CD4-positive, alpha-beta T cell (primary cell): ENCODE data around the gene ATPAF2. TPM values are rescaled to one million over a fixed set of nuclear protein-coding genes. Genes with fewer than 3 reads are reported as not detected.

Experiments
- ATAC-seq: fragments of 200-7000 bp; cut with Tn5 transposase; one replicate; pipeline ENCODE4 v1.10.0; 2022; ENCODE audit warnings: mild to moderate bottlenecking; ENCODE audit not compliant: poor library complexity
- CTCF ChIA-PET: fragments of 350-600 bp; sonication (Branson Sonifier 250); formaldehyde crosslinking; loops from one replicate; lab custom pipeline; 2021; ENCODE audit warnings: antibody characterized with exemption, inconsistent platforms; lab: Charles Lee
- POLR2A ChIA-PET: fragments of 350-600 bp; sonication (Branson Sonifier 250); formaldehyde crosslinking; loops from one replicate; lab custom pipeline; 2021; ENCODE audit warnings: antibody characterized with exemption, inconsistent platforms; lab: Charles Lee
- DNase-seq, 14 experiments: peaks; one replicate each; pipeline ENCODE4 v3.0.0-alpha.2; 2013 to 2020; ENCODE audit warnings: mixed read lengths in 2 of 14
- H3K27ac ChIP-seq, 2 donors: one replicate each; pipeline versions ENCODE4 v1.5.1 to v1.7.0; 2013; ENCODE audit warnings: low read length in 2 of 2, low read depth in 1 of 2, mild to moderate bottlenecking in 1 of 2
- H3K27me3 ChIP-seq, 2 experiments: 1 replicate in 1 of 2; 2 replicates in 1 of 2; pipeline versions ENCODE4 v1.6.1 to v1.7.0; 2013; ENCODE audit warnings: low read length in 2 of 2, control low read depth in 1 of 2, mild to moderate bottlenecking in 1 of 2, moderate library complexity in 1 of 2; ENCODE audit not compliant: insufficient read depth in 2 of 2, control insufficient read depth in 1 of 2
- H3K36me3 ChIP-seq: one replicate; pipeline ENCODE4 v1.6.1; 2013; ENCODE audit warnings: low read length, control low read depth; ENCODE audit not compliant: insufficient read depth
- H3K4me1 ChIP-seq: one replicate; pipeline ENCODE4 v1.6.1; 2013; ENCODE audit warnings: low read length, control low read depth; ENCODE audit not compliant: insufficient read depth
- H3K4me3 ChIP-seq: one replicate; pipeline ENCODE4 v1.5.1; 2013; ENCODE audit warnings: mild to moderate bottlenecking, low read length, moderate library complexity
- H3K9me3 ChIP-seq, 2 experiments: 1 replicate in 1 of 2; 2 replicates in 1 of 2; pipeline versions ENCODE4 v1.6.1 to v1.7.0; 2013; ENCODE audit warnings: low read length in 2 of 2, mild to moderate bottlenecking in 2 of 2, control low read depth in 1 of 2, moderate library complexity in 1 of 2; ENCODE audit not compliant: control insufficient read depth in 1 of 2, insufficient read depth in 1 of 2
- H3K27ac Mint-ChIP-seq: one replicate; pipeline ENCODE4 v1.8.0; 2020; ENCODE audit warnings: mixed read lengths
- H3K27me3 Mint-ChIP-seq: one replicate; pipeline ENCODE4 v1.8.0; 2021; ENCODE audit warnings: mixed read lengths
- H3K36me3 Mint-ChIP-seq: one replicate; pipeline ENCODE4 v1.8.0; 2021; ENCODE audit warnings: low read depth, mixed read lengths
- H3K4me1 Mint-ChIP-seq: one replicate; pipeline ENCODE4 v1.8.0; 2021; ENCODE audit warnings: low read depth, mixed read lengths
- H3K4me3 Mint-ChIP-seq: one replicate; pipeline ENCODE4 v1.8.0; 2020; ENCODE audit warnings: mild to moderate bottlenecking, mixed read lengths
- H3K9me3 Mint-ChIP-seq: one replicate; pipeline ENCODE4 v1.8.0; 2020; ENCODE audit warnings: mixed read lengths
- intact Hi-C, 2 experiments: fragments of 100-400 bp; cut with DNase I in 1 of 2; cut with micrococcal nuclease in 1 of 2; formaldehyde crosslinking; loops; one replicate each; pipeline versions ENCODE4 v1.15.1 to v1.9.0; 2023 to 2025; cut with DNase I, micrococcal nuclease
- total RNA-seq, 174 experiments: library from RNA in 2 of 174; stranded (reverse) in 2 of 174; gene quantifications; one replicate each; pipeline ENCODE4 v1.2.3 and lab custom pipeline; 2021 to 2026
- TF ChIP-seq, protein P1 (sequence below): fragments of 200-600 bp; IDR thresholded peaks from one replicate; pipeline ENCODE4 v1.8.0; 2022; ENCODE audit warnings: antibody characterized with exemption, mild to moderate bottlenecking

ATPAF2 gene
- total RNA-seq, 2 experiments from 2014 or later = 20.8 to 21.9 TPM

DNA sequence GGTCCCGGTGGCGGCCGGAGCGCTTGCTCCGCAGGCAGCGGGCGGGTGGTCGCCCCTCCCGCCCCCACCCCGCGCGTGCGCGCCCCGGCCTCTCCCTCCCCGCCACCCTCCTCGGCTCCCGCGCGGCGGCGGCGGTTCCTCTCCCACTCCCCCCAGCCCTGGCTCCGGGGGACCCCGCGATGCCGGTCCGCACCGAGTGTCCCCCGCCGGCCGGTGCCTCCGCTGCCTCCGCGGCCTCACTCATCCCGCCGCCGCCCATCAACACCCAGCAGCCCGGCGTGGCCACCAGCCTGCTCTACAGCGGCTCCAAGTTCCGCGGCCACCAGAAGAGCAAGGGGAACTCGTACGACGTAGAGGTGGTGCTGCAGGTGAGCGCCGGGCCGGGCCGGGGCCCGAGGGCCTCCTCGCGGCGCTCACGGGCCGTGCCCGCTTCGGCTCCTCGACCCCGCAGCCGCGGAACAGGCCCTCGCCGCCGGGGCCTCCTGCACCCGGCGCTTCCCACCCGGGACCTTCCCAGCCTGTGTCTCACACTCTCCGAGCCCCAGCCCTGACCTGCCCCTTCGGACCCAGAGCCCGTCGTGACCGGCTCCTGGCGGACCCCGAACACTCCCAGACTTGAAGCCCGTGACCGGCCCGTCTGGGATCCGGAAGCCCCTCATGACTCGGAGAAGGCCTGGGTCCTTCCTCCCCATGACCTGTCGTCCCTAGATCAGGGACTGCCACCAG lies 730 bp upstream of the ATPAF2 start:
- CTCF ChIA-PET = no interaction called here
- no peaks in the 10 kb centered on the region for H3K27me3 Mint-ChIP-seq

DNA sequence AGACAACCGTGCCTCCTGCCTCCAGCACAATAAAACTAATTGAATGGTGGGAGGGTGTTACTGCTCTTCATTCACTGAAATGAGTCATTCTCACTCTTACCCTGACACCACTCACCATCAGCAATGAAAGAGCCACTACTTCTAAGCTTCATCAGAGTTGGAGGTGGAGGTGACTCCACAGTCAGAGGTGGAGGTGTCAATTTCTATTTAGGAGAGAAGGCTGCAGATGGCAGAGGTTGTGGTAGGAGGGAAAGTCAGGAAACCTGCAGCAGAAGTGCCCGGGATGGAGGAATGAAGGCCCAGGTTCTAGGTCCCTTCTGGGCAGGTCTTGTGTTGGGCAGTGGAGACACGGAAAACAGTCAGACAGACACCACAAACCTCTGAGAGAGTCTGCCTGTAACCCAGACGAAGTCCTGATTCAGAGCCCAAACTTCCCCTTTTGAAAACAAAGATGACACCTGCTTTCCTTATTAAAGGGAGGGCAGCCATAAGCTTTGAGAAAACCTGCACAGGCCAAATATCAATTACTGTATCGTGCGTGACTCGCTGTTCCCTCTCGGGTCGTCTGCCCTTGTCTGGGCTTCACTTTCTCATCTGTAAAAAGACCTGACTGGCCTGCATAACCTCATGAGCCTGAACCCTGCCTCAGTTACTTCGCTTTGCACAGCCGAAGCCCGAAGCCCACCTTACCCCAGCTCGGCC lies 668 bp downstream of the ATPAF2 start:
- Mint-ChIP-seq H3K4me3 (peak overlapping the region; percentile 100), H3K27ac (peak overlapping the region; percentile 91), H3K4me1 (peaks cover 59% of the 10 kb centered on the region), H3K9me3 (no peaks in the 10 kb centered on the region), H3K27me3 (no peaks in the 10 kb centered on the region), H3K36me3 (peaks cover 11% of the 10 kb centered on the region)
- H3K27me3 ChIP-seq = no peaks in the 10 kb centered on the region
- ChIA-PET POLR2A (interaction anchor here (0.6 to 2.8 kb wide), 2 partner anchors 11 to 66 kb away, joined by 3 to 8 read pairs; partner anchors contain the start of genes DRC3 and TOM1L2), CTCF (no interaction called here)
- H3K4me3 ChIP-seq = peak overlapping the region; percentile 93
- no peaks in the 10 kb centered on the region for H3K36me3 ChIP-seq
- peaks cover 40% of the 10 kb centered on the region for H3K4me1 ChIP-seq
- DNase-seq (peak in 4 of 14 experiments; percentile 15 to 67 (median 36)), ATAC-seq (no peak)
- no peaks in the 10 kb centered on the region for H3K9me3 ChIP-seq
- TF ChIP-seq, protein P1, sequence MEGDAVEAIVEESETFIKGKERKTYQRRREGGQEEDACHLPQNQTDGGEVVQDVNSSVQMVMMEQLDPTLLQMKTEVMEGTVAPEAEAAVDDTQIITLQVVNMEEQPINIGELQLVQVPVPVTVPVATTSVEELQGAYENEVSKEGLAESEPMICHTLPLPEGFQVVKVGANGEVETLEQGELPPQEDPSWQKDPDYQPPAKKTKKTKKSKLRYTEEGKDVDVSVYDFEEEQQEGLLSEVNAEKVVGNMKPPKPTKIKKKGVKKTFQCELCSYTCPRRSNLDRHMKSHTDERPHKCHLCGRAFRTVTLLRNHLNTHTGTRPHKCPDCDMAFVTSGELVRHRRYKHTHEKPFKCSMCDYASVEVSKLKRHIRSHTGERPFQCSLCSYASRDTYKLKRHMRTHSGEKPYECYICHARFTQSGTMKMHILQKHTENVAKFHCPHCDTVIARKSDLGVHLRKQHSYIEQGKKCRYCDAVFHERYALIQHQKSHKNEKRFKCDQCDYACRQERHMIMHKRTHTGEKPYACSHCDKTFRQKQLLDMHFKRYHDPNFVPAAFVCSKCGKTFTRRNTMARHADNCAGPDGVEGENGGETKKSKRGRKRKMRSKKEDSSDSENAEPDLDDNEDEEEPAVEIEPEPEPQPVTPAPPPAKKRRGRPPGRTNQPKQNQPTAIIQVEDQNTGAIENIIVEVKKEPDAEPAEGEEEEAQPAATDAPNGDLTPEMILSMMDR = no peak
- peak overlapping the region; percentile 72 to 74 for H3K27ac ChIP-seq
- intact Hi-C loops = loop anchor here (2.0 to 10.0 kb wide), 7 partner anchors 51 to 995 kb away; partner anchors contain the start of genes ALKBH5 (in 1 of the 2), DRC3 (in 1 of the 2), MED9 (in 1 of the 2) and MPRIP (in 1 of the 2)

More for the DNA sequence above, 730 bp upstream of the ATPAF2 start:
- Mint-ChIP-seq H3K4me1 (peaks cover 54% of the 10 kb centered on the region), H3K36me3 (peaks cover 11% of the 10 kb centered on the region), H3K27ac (peak overlapping the region; percentile 91), H3K9me3 (no peaks in the 10 kb centered on the region), H3K4me3 (peak overlapping the region; percentile 100)
- Histone ChIP-seq H3K27me3 (no peaks in the 10 kb centered on the region), H3K4me3 (peak overlapping the region; percentile 93), H3K36me3 (no peaks in the 10 kb centered on the region), H3K9me3 (no peaks in the 10 kb centered on the region), H3K27ac (peak overlapping the region; percentile 42 to 72), H3K4me1 (peaks cover 34% of the 10 kb centered on the region)
- ATAC-seq (peak; percentile 39), DNase-seq (peak in 3 of 14 experiments; percentile 11 to 25 (median 17))
- POLR2A ChIA-PET = interaction anchor here (2.8 kb wide), 1 partner anchor 67 kb away, joined by 8 read pairs; the partner anchor contains the start of genes DRC3 and TOM1L2
- TF ChIP-seq, protein P1 = no peak
- intact Hi-C loops = loop anchor here (1.0 to 10.0 kb wide), 9 partner anchors 49 to 997 kb away; partner anchors contain the start of genes DRC3 (in 2 of the 2), TOM1L2 (in 2 of the 2), ALKBH5 (in 1 of the 2) and MED9 (in 1 of the 2)

DNA sequence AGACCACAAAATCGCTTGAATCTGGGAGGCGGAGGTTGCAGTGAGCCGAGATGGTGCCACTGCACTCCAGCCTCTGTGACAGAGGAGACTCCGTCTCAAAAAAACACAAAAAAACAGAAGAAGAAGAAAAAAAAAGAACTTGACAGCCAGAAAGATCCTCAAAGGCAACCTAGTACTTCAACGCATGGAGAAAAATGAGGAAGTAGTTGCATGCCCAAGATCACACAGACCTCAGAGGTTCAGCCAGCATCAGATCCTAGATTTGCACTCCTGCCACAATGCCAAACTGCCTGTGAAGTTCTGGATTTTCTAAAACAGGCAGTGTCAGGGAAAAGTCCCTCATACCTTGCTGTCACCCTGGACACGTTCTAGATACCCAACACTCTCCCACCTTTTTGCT lies 1.5 kb downstream of the ATPAF2 start:
- Mint-ChIP-seq H3K9me3 (no peaks in the 10 kb centered on the region), H3K27ac (peak overlapping the region; percentile 91), H3K4me3 (peak overlapping the region; percentile 100), H3K27me3 (no peaks in the 10 kb centered on the region), H3K4me1 (peaks cover 62% of the 10 kb centered on the region), H3K36me3 (peaks cover 11% of the 10 kb centered on the region)
- no peaks in the 10 kb centered on the region for H3K27me3 ChIP-seq
- no peak overlapping the region for H3K4me3 ChIP-seq
- no peak for ATAC-seq
- H3K9me3 ChIP-seq = no peaks in the 10 kb centered on the region
- no peak overlapping the region for H3K27ac ChIP-seq
- TF ChIP-seq, protein P1 = no peak
- ChIA-PET POLR2A (interaction anchor here (2.8 kb wide), 1 partner anchor 65 kb away, joined by 8 read pairs; the partner anchor contains the start of genes DRC3 and TOM1L2), CTCF (no interaction called here)
- H3K4me1 ChIP-seq = peaks cover 43% of the 10 kb centered on the region
- H3K36me3 ChIP-seq = no peaks in the 10 kb centered on the region
- peak in 2 of 14 experiments; percentile 31 to 34 for DNase-seq
- intact Hi-C loops = loop anchor here (2.0 to 10.0 kb wide), 4 partner anchors 283 to 680 kb away; partner anchors contain the start of gene MED9 (in 1 of the 2)
